ENCODE measurements around the gene SEPTIN6. TPM values are rescaled to one million over a fixed set of nuclear protein-coding genes. Genes with fewer than 3 reads are reported as not detected.

SEPTIN6 gene
- total RNA-seq, 1 donor from 2014 or later = 39.4 TPM

- TF ChIP-seq, protein P1, sequence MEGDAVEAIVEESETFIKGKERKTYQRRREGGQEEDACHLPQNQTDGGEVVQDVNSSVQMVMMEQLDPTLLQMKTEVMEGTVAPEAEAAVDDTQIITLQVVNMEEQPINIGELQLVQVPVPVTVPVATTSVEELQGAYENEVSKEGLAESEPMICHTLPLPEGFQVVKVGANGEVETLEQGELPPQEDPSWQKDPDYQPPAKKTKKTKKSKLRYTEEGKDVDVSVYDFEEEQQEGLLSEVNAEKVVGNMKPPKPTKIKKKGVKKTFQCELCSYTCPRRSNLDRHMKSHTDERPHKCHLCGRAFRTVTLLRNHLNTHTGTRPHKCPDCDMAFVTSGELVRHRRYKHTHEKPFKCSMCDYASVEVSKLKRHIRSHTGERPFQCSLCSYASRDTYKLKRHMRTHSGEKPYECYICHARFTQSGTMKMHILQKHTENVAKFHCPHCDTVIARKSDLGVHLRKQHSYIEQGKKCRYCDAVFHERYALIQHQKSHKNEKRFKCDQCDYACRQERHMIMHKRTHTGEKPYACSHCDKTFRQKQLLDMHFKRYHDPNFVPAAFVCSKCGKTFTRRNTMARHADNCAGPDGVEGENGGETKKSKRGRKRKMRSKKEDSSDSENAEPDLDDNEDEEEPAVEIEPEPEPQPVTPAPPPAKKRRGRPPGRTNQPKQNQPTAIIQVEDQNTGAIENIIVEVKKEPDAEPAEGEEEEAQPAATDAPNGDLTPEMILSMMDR (conservative IDR thresholded peaks at IDR 0.05) = peak; percentile 68
- no peaks in the 10 kb centered on the region for H3K4me1 Mint-ChIP-seq
- no peak overlapping the region for H3K4me3 Mint-ChIP-seq
- H3K36me3 Mint-ChIP-seq (ENCODE audit: low read depth) = peaks cover 3% of the 10 kb centered on the region
- no peaks in the 10 kb centered on the region for H3K9me3 Mint-ChIP-seq
- no peaks in the 10 kb centered on the region for H3K27me3 Mint-ChIP-seq (ENCODE audit: low read depth)
- H3K27ac Mint-ChIP-seq (ENCODE audit: unreplicated experiment) = no peak overlapping the region
- DNase-seq (ENCODE audit: low read depth, low spot score) = peak; percentile 57
These were observed 36.6 kb upstream of the SEPTIN6 start for GRCh38 chrX:119729408-119730201.

DNA sequence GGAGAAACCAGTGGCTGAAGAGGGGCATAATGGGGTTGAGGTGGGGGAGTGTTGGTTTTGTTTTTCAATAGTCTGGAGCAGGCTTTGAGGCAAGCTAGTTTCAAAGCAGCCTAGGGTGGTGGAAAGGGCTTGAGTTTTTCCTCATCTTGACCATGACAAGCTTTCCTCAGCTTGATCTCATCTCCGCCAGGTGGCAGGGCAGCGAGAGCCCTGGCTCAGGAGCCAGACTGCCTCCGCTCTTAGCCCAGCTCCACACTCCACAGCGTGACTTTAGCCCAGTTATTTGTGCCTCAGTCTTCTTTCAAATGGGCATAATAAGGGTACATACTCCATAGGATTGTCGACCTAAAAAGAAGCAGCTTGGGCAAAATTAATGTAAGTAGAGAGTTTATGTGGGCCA lies 35.5 kb upstream of the SEPTIN6 start:
- DNase-seq (ENCODE audit: low read depth, low spot score) = no peak
- TF ChIP-seq, protein P1 (conservative IDR thresholded peaks at IDR 0.05) = peak; percentile 23
- no peaks in the 10 kb centered on the region for H3K4me1 Mint-ChIP-seq
- H3K4me3 Mint-ChIP-seq = no peak overlapping the region
- H3K9me3 Mint-ChIP-seq = no peaks in the 10 kb centered on the region
- H3K27me3 Mint-ChIP-seq (ENCODE audit: low read depth) = no peaks in the 10 kb centered on the region
- H3K36me3 Mint-ChIP-seq (ENCODE audit: low read depth) = peaks cover 3% of the 10 kb centered on the region
- no peak overlapping the region for H3K27ac Mint-ChIP-seq (ENCODE audit: unreplicated experiment)

GRCh38 chrX:119726900-119727555 lies 34.1 kb upstream of the SEPTIN6 start:
- TF ChIP-seq, protein P1 (conservative IDR thresholded peaks at IDR 0.05) = no peak
- Mint-ChIP-seq H3K4me1 (no peaks in the 10 kb centered on the region), H3K27ac (ENCODE audit: unreplicated experiment) (no peak overlapping the region), H3K4me3 (no peak overlapping the region), H3K36me3 (ENCODE audit: low read depth) (peaks cover 3% of the 10 kb centered on the region), H3K9me3 (peaks cover 5% of the 10 kb centered on the region), H3K27me3 (ENCODE audit: low read depth) (no peaks in the 10 kb centered on the region)
- no peak for DNase-seq (ENCODE audit: low read depth, low spot score)

GRCh38 chrX:119721926-119722325 lies 29.0 kb upstream of the SEPTIN6 start:
- TF ChIP-seq, protein P1 (conservative IDR thresholded peaks at IDR 0.05) = no peak
- H3K4me3 Mint-ChIP-seq = no peak overlapping the region
- no peak overlapping the region for H3K27ac Mint-ChIP-seq (ENCODE audit: unreplicated experiment)
- no peaks in the 10 kb centered on the region for H3K4me1 Mint-ChIP-seq
- DNase-seq (ENCODE audit: low read depth, low spot score) = no peak
- H3K36me3 Mint-ChIP-seq (ENCODE audit: low read depth) = no peaks in the 10 kb centered on the region
- H3K9me3 Mint-ChIP-seq = peaks cover 9% of the 10 kb centered on the region
- no peaks in the 10 kb centered on the region for H3K27me3 Mint-ChIP-seq (ENCODE audit: low read depth)

- peaks cover 9% of the 10 kb centered on the region for H3K9me3 Mint-ChIP-seq
- H3K27ac Mint-ChIP-seq (ENCODE audit: unreplicated experiment) = no peak overlapping the region
- DNase-seq (ENCODE audit: low read depth, low spot score) = no peak
- no peaks in the 10 kb centered on the region for H3K36me3 Mint-ChIP-seq (ENCODE audit: low read depth)
- TF ChIP-seq, protein P1 (conservative IDR thresholded peaks at IDR 0.05) = no peak
- no peaks in the 10 kb centered on the region for H3K27me3 Mint-ChIP-seq (ENCODE audit: low read depth)
- H3K4me1 Mint-ChIP-seq = no peaks in the 10 kb centered on the region
- H3K4me3 Mint-ChIP-seq = no peak overlapping the region
These were observed 28.5 kb upstream of the SEPTIN6 start for GRCh38 chrX:119721487-119721886.

Measured in neural crest cell (in vitro differentiated cells).